HTR-8/SVneo (cell line): ENCODE measurements around the gene CTNND2.
A peak's percentile ranks its signal among the peaks of the same experiment; 100 is the strongest.

Experiments used
- DNase-seq: peaks from one replicate; pipeline ENCODE4 v3.0.0; 2011; ENCODE audit warnings: low spot score, mixed read lengths; ENCODE audit not compliant: insufficient read length
- FAIRE-seq: peaks from 2 replicates; lab custom pipeline; 2011; peaks lifted over from hg19 to GRCh38; lab: Jason Lieb, UNC

Gene CTNND2

DNA sequence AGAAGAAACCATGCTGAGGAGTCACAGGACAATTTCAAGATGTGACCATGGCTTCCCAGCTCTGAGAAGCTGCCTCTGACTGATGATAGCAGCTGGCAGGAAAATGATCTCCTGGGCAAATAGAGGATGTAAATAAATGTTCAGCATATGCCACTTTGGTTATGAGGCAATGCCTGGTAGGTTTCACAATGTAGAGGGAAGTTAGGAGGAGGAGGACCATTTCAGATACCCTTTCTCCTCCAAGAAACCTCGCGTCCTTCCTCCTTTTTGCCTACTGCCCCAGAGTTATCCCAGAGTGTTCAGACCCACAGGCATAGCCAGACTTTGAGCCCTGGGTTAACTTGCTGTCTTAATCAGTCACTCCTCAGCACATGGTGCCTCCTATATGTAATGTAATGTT, 601.6 kb downstream of the CTNND2 start:
- DNase-seq (no peak), FAIRE-seq (no peak)

DNA sequence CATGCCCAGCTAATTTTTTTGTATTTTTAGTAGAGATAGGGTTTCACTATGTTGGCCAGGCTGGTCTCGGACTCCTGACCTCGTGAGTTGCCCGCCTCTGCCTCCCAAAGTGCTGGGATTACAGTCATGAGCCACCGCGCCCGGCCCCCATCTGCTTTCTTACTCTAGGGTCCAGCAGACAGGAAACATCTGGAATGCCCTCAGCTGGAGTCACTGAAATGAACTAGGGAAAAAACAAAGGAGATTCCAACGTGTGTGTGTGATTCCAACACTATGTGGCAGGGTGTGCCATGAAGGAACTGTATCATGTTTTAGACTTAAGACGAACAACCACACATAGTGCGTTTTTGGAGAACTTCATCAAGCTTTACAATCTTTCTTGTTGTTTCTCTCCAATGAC, 603.1 kb downstream of the CTNND2 start:
- DNase-seq (no peak), FAIRE-seq (no peak)

GRCh38 chr5:11300736-11301135, 603.5 kb downstream of the CTNND2 start:
- DNase-seq = no peak
- no peak for FAIRE-seq

DNA sequence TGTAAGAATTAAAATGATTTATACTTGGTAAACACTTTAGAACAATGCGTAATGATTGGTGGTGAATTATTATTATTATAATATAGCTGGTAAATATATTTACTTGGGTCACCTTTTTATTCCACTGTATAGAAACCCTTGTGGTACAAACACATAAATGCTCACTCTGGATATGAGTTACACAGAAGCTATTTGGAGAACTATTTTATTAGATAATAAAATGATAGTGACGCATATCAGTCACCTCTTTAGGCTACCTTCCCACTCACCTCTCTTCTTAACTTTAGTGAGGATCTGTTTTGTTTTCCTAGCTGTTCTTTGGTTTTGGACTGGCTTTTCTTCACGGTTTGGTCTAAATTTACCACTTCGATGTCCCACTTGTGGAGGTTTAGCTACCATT, 605.4 kb downstream of the CTNND2 start:
- FAIRE-seq = no peak
- no peak for DNase-seq

- FAIRE-seq (no peak), DNase-seq (no peak)
Observed at GRCh38 chr5:11293523-11293922, 610.7 kb downstream of the CTNND2 start.

- DNase-seq (no peak), FAIRE-seq (no peak)
Observed at GRCh38 chr5:11292648-11293356, 611.4 kb downstream of the CTNND2 start.

DNA sequence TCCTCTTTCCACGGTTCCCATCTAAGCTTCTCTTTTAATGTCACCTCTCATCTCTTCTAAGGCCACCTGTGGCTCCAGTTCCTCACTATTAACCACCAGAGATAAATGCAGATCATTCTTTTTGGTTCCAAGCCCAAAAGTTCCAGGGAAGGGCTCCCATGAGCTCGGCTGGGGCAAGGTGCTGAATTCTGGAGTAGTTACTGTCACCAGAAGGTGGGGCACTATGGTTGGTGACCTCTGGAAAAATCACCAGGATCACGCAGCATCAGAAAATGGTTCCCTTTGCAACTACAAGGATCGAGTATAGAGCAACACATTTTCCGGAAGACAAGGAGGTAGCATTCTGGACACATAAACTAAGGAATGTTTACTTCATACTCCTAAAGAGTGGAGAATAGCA, 614.5 kb downstream of the CTNND2 start:
- FAIRE-seq = no peak
- no peak for DNase-seq

DNA sequence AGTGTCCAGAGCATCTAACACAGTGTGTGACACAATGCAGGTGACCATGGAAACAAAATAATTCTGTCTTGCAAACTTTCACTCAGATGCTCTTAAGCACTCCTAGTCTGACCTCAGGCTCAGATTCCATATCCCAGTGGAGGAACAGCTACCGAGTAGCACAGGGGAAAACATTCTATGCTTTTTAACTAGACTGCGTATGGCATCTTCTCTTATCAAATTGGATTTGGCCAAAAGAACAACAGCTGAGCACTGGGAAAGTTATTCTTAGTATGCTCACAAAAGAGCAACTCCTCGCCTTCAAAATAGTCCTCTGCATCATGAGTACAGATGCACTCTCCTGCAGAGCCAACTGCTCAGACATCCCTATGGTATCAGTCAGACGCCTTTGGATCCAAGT, 615.0 kb downstream of the CTNND2 start:
- peak; percentile 46 for FAIRE-seq
- no peak for DNase-seq

- no peak for FAIRE-seq
Observed at GRCh38 chr5:11281842-11282241, 622.4 kb downstream of the CTNND2 start.

DNA sequence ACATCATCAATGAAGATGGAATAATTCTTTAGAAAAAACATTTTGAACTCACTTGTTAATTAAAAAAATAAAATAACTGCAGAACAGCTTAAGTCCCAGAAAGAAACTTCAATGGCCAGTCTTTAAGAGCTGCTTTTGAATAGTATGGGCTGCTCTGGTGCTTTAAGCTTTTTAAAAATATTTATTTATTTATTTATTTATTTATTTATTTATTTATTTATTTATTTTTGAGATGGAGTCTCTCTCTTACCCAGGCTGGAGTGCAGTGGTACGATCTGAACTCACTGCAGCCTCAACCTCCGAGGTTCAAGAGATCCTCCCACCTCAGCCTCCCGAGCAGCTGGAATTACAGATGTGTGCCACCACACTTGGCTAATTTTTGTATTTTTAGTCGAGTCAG, 626.9 kb downstream of the CTNND2 start:
- DNase-seq (no peak), FAIRE-seq (no peak)

More at GRCh38 chr5:11281842-11282241, 622.4 kb downstream of the CTNND2 start:
- DNase-seq = no peak

- DNase-seq (no peak), FAIRE-seq (peak; percentile 9)
Observed at GRCh38 chr5:11273180-11273903, 630.9 kb downstream of the CTNND2 start.

DNA sequence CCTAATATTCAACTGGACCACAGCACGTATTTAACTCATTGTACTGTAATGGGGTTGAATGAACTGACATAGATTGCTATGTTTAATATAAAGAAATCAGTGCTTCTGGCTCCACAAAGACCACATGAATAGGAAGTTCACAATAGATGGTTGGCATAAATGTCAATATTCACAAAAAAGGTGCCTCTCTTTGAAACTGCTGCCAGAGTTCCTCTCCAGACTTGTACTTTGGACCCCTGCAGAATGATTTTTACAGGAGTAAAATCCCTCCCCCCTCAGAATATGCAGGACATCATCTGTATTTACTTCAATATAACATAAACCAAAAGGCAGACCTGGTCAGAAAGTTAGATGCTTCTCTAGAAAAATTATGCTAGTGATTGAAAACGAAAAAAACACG, 634.7 kb downstream of the CTNND2 start:
- no peak for DNase-seq
- no peak for FAIRE-seq

GRCh38 chr5:11268891-11269290, 635.4 kb downstream of the CTNND2 start:
- DNase-seq = no peak

DNA sequence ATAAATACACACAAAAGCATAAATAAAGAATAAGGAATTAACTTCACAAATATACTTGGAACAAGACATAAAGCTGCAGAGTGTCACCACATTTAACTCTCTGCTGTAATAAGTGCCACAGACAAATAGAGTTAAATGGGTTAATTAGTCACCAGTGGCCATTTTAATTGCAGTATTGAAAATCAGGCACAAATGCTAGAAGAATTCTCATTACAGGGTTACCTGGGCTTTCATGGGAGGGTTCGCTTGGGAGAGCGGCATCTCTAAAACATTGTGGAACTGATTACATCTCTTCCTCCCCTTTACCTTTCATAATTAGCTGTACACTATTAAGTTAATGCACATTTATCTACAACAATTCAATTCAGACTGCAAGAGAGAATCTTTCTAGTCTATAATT, 637.9 kb downstream of the CTNND2 start:
- FAIRE-seq (no peak), DNase-seq (no peak)

More at GRCh38 chr5:11268891-11269290, 635.4 kb downstream of the CTNND2 start:
- FAIRE-seq = peak; percentile 58

DNA sequence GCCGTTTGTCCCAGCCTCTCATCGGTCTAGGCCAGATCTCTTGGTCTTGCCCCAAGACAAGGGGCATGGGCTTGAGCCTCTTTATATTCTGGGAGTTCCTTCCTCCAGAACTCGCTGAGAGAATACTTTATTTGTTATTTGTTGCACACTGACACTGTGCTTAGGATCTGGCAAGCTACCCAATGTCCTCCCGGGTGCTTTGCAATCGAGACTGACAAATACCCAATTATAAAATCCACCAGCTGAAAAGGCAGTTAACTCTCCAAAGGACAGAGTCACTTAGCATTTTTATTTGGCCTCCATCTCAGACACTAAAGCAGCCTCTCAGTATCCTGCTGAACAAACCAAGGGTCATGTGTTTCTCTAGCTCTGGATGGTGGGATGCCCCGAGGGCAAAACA, 643.0 kb downstream of the CTNND2 start:
- DNase-seq = no peak
- peak; percentile 31 for FAIRE-seq

- no peak for DNase-seq
- FAIRE-seq = no peak
Observed at GRCh38 chr5:11258001-11258400, 646.2 kb downstream of the CTNND2 start.

- DNase-seq (no peak), FAIRE-seq (no peak)
Observed at GRCh38 chr5:11252523-11252922, 651.7 kb downstream of the CTNND2 start.

DNA sequence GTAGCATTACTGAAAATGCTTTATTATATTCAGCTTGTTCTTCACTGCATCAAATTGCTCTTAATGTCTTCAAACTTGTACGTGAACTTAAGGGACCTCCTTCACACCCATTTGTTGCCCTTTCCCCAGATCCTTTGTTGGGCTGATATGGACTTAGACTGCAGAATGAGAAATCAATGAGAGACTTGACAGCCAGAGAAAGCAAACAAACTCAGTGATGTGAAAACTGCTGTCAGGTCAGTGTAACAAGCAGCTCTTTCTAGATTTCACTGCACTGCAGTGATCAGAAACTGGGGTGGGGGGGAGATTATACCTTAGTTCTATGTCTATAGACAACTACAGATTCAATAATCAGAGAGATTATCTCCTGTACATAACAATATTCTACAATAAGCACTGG, 652.2 kb downstream of the CTNND2 start:
- DNase-seq (no peak), FAIRE-seq (no peak)

DNA sequence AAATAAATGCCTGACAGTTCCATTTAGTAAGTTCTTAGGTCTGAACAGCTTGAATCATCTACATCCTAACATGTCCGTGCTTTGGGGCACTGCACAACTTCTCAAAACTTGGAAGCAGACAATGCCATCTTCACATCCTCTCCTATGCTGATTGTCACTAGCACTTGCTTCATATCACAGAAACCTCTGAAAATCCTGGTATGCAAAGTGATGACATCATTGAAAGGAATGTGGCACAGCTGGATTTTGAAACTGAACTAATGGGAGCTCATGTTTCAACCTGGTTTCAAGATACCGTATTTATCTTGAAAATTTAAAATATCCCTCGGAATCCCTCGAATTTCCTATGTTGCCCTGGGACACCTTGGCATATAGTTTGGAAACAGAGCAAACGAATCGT, 653.0 kb downstream of the CTNND2 start:
- FAIRE-seq (peak; percentile 90), DNase-seq (peak; percentile 37)

- no peak for FAIRE-seq
Observed at GRCh38 chr5:11248966-11249365, 655.3 kb downstream of the CTNND2 start.

DNA sequence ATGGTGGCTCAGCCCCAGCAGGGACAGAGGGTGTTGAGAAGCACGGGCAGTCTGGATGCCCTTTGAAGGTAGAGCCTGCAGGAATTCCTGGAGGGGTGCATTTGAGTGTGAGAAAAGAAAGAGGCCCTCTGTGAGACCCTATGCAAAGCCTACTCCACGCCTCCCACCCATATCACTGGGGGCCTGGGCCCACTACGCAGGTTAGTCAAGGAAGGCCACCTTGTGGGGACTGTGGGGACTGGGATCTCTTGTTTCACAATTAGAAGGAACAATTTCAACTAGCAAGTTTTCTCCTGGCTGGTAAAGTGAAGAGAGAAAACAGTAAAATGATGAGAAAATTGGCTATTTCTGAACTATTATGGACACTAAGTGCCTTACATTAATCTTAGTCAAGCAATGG, 657.0 kb downstream of the CTNND2 start:
- FAIRE-seq (no peak), DNase-seq (no peak)

More at GRCh38 chr5:11248966-11249365, 655.3 kb downstream of the CTNND2 start:
- no peak for DNase-seq
